Suprapubic skin (tissue), 4 donors: ENCODE data around the gene HOXD3. TPM values are rescaled to one million over a fixed set of nuclear protein-coding genes. Genes with fewer than 3 reads are reported as not detected.

ENCODE experiments used
- DNase-seq, 2 donors: peaks; one replicate each; pipeline ENCODE4 v3.0.0-alpha.2; 2019; ENCODE audit warnings: low spot score in 2 of 2
- H3K27ac ChIP-seq: fragments of 200-600 bp; sonication (generic); one replicate; pipeline ENCODE4 v1.5.1; 2019
- H3K27me3 ChIP-seq: fragments of 200-600 bp; sonication (generic); one replicate; pipeline ENCODE4 v1.5.1; 2019
- H3K36me3 ChIP-seq: fragments of 200-600 bp; sonication (generic); one replicate; pipeline ENCODE4 v1.5.1; 2019
- H3K4me1 ChIP-seq: fragments of 200-600 bp; sonication (generic); one replicate; pipeline ENCODE4 v1.5.1; 2019
- H3K4me3 ChIP-seq: fragments of 200-600 bp; sonication (generic); one replicate; pipeline ENCODE4 v1.5.1; 2019; ENCODE audit warnings: mild to moderate bottlenecking
- H3K9me3 ChIP-seq: fragments of 200-600 bp; sonication (generic); one replicate; pipeline ENCODE4 v1.5.1; 2019
- EP300 ChIP-seq: sonication (generic); formaldehyde crosslinking; IDR thresholded peaks from one replicate; pipeline ENCODE4 v1.6.1; 2017; ENCODE audit warnings: antibody characterized with exemption
- POLR2A ChIP-seq, 2 donors: fragments of 450-650 bp; IDR thresholded peaks; one replicate each; pipeline ENCODE4 v1.6.1; 2017; ENCODE audit warnings: antibody characterized with exemption in 2 of 2, mild to moderate bottlenecking in 2 of 2, moderate library complexity in 2 of 2
- POLR2AphosphoS5 ChIP-seq, 3 donors: sonication (generic); formaldehyde crosslinking; IDR thresholded peaks; one replicate each; pipeline ENCODE4 v1.6.1; 2017; ENCODE audit warnings: antibody characterized with exemption in 3 of 3
- WGBS: methylation state at CpG from one replicate; pipeline ENCODE4 v1.1.5; 2018; 5-methylcytosine and 5-hydroxymethylcytosine counted together
- total RNA-seq, 4 donors: library from RNA; depleted of rRNA; stranded (reverse); fragments of >200 nt; gene quantifications; one replicate each; pipeline ENCODE4 v1.1.0, GENCODE V29; 2016
- TF ChIP-seq, protein P1 (sequence below), 2 donors: fragments of 200-600 bp in 1 of 2; fragments of 450-650 bp in 1 of 2; sonication (generic) in 1 of 2; IDR thresholded peaks; one replicate each; pipeline ENCODE4 v1.5.1; 2016 to 2019; ENCODE audit warnings: antibody characterized with exemption in 2 of 2, mild to moderate bottlenecking in 1 of 2, moderate library complexity in 1 of 2

The HOXD3 gene
- total RNA-seq, 4 donors from 2014 or later: 0.49 to 3.5 (median 1.5) TPM

- no peak for TF ChIP-seq POLR2AphosphoS5 (IDR thresholded peaks at IDR 0.05)
- TF ChIP-seq POLR2A (IDR thresholded peaks at IDR 0.05): no peak
- TF ChIP-seq, protein P1, sequence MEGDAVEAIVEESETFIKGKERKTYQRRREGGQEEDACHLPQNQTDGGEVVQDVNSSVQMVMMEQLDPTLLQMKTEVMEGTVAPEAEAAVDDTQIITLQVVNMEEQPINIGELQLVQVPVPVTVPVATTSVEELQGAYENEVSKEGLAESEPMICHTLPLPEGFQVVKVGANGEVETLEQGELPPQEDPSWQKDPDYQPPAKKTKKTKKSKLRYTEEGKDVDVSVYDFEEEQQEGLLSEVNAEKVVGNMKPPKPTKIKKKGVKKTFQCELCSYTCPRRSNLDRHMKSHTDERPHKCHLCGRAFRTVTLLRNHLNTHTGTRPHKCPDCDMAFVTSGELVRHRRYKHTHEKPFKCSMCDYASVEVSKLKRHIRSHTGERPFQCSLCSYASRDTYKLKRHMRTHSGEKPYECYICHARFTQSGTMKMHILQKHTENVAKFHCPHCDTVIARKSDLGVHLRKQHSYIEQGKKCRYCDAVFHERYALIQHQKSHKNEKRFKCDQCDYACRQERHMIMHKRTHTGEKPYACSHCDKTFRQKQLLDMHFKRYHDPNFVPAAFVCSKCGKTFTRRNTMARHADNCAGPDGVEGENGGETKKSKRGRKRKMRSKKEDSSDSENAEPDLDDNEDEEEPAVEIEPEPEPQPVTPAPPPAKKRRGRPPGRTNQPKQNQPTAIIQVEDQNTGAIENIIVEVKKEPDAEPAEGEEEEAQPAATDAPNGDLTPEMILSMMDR (IDR thresholded peaks at IDR 0.05): no peak
- TF ChIP-seq EP300: no peak
- Histone ChIP-seq H3K9me3 (no peaks in the 10 kb centered on the region), H3K36me3 (no peaks in the 10 kb centered on the region), H3K27me3 (peaks cover 99% of the 10 kb centered on the region), H3K27ac (peak overlapping the region; percentile 87), H3K4me1 (peaks cover 58% of the 10 kb centered on the region), H3K4me3 (no peak overlapping the region)
- DNase-seq: no peak
These were observed 22.1 kb upstream of the HOXD3 start for GRCh38 chr2:176135035-176135440.

DNA sequence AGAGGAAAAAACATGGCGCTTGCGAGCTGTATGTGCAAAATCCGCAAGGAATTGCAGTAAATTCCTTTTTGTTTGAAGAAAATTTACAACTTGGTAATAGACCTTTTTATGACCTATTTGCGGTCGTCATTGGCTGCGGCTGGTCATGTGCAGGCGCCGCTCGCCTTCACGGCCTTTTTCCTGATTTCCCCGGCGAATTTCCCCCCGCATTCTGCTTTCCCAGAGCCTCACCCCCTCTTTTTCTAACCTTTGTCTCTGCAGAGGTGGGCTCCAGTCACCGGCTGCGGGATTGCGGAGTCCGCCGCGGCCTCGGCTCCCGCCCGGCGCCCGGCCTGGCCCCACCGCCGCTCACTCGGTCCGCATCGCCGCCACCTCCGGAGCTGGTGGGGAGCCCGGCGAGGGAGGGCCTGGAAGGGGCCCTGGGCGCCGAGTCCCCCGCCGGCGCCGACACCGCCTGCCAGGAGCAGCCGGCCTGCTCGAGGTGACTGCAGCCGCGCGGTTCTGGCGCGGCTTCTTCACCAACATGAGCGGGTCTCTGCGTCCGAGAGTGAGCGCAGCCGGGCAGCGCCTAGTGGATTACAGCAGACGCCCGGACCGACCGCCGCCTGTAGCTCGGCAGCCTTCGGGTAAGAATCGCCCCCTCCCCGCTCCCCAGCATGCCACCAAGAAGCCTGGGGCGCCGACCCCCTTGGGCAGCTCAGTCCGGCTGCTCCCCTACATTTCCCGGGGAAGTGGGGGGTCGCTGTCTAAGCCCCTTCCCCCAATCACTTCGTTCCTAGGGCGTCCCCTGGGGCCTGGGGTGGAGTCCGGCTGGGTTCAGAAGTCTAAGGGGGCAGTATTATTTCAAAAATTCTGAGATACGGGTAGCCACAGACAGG lies 20.5 kb upstream of the HOXD3 start:
- Histone ChIP-seq H3K27me3 (peaks cover 94% of the 10 kb centered on the region), H3K27ac (peak overlapping the region; percentile 87), H3K9me3 (no peaks in the 10 kb centered on the region), H3K36me3 (no peaks in the 10 kb centered on the region), H3K4me3 (peak overlapping the region; percentile 61), H3K4me1 (peaks cover 62% of the 10 kb centered on the region)
- peak in 1 of 3 donors; percentile 4 for TF ChIP-seq POLR2AphosphoS5 (IDR thresholded peaks at IDR 0.05)
- TF ChIP-seq POLR2A (IDR thresholded peaks at IDR 0.05): no peak
- 5% methylated on average over 35 of the region's 71 CpGs for WGBS
- peak in 1 of 2 donors; percentile 81 for DNase-seq

GRCh38 chr2:176137252-176137580 lies 19.9 kb upstream of the HOXD3 start:
- peak overlapping the region; percentile 61 for H3K4me3 ChIP-seq
- H3K9me3 ChIP-seq: no peaks in the 10 kb centered on the region
- no peaks in the 10 kb centered on the region for H3K36me3 ChIP-seq
- 21% methylated on average over 2 of the region's 2 CpGs for WGBS
- no peak for DNase-seq
- no peak for TF ChIP-seq EP300
- TF ChIP-seq, protein P1 (IDR thresholded peaks at IDR 0.05): no peak
- TF ChIP-seq POLR2A (IDR thresholded peaks at IDR 0.05): no peak
- no peak for TF ChIP-seq POLR2AphosphoS5 (IDR thresholded peaks at IDR 0.05)
- H3K4me1 ChIP-seq: peaks cover 60% of the 10 kb centered on the region
- H3K27me3 ChIP-seq: peaks cover 89% of the 10 kb centered on the region
- H3K27ac ChIP-seq: peak overlapping the region; percentile 87

GRCh38 chr2:176137906-176138305 lies 19.2 kb upstream of the HOXD3 start:
- peak overlapping the region; percentile 78 for H3K27ac ChIP-seq
- peaks cover 53% of the 10 kb centered on the region for H3K4me1 ChIP-seq
- 60% methylated on average over 8 of the region's 8 CpGs for WGBS
- no peaks in the 10 kb centered on the region for H3K36me3 ChIP-seq
- H3K27me3 ChIP-seq: peaks cover 89% of the 10 kb centered on the region
- H3K9me3 ChIP-seq: no peaks in the 10 kb centered on the region
- no peak for DNase-seq
- peak overlapping the region; percentile 61 for H3K4me3 ChIP-seq
- TF ChIP-seq POLR2AphosphoS5 (IDR thresholded peaks at IDR 0.05): no peak
- no peak for TF ChIP-seq POLR2A (IDR thresholded peaks at IDR 0.05)
- no peak for TF ChIP-seq EP300
- TF ChIP-seq, protein P1 (IDR thresholded peaks at IDR 0.05): no peak

GRCh38 chr2:176138526-176138922 lies 18.6 kb upstream of the HOXD3 start:
- no peaks in the 10 kb centered on the region for H3K36me3 ChIP-seq
- TF ChIP-seq POLR2A (IDR thresholded peaks at IDR 0.05) (no peak), POLR2AphosphoS5 (IDR thresholded peaks at IDR 0.05) (no peak), EP300 (no peak)
- TF ChIP-seq, protein P1 (IDR thresholded peaks at IDR 0.05): no peak
- H3K4me1 ChIP-seq: peaks cover 50% of the 10 kb centered on the region
- no peaks in the 10 kb centered on the region for H3K9me3 ChIP-seq
- peak overlapping the region; percentile 78 for H3K27ac ChIP-seq
- WGBS: 36% methylated on average over 14 of the region's 14 CpGs
- peaks cover 89% of the 10 kb centered on the region for H3K27me3 ChIP-seq
- peak overlapping the region; percentile 61 for H3K4me3 ChIP-seq
- peak; percentile 61 to 69 for DNase-seq
